Neural cell (in vitro differentiated cells): ENCODE measurements around the gene VAV2. TPM values are rescaled to one million over a fixed set of nuclear protein-coding genes. Genes with fewer than 3 reads are reported as not detected.

Source experiments
- H2AFZ ChIP-seq: fragments of 200-600, 300-800 bp; sonication (generic), shearing (Covaris generic); 2 replicates; pipeline ENCODE4 v1.6.0; 2014; ENCODE audit warnings: low read depth, mild to moderate bottlenecking, antibody characterized with exemption, low read length, moderate library complexity
- H3F3A ChIP-seq: fragments of 200-600 bp; shearing (Covaris generic); 2 replicates; pipeline ENCODE4 v1.6.1; 2016; ENCODE audit warnings: mild to moderate bottlenecking, moderate library complexity, mixed read lengths, antibody characterized with exemption, low read length; ENCODE audit not compliant: insufficient read depth, poor library complexity, severe bottlenecking
- H3K27ac ChIP-seq: fragments of 200-600, 300-800 bp; sonication (generic), shearing (Covaris generic); 2 replicates; pipeline ENCODE4 v1.5.1; 2014; ENCODE audit warnings: mild to moderate bottlenecking, low read length, moderate library complexity
- H3K27me3 ChIP-seq: fragments of 300-800, 200-600 bp; sonication (generic), shearing (Covaris generic); 2 replicates; pipeline ENCODE4 v1.6.0; 2014; ENCODE audit warnings: mild to moderate bottlenecking, low read depth, low read length, moderate library complexity; ENCODE audit not compliant: insufficient read depth
- H3K36me3 ChIP-seq: fragments of 300-800, 200-600 bp; sonication (generic), shearing (Covaris generic); 2 replicates; pipeline ENCODE4 v1.5.1; 2014; ENCODE audit warnings: mild to moderate bottlenecking, antibody characterized with exemption, low read length, moderate library complexity; ENCODE audit not compliant: insufficient read depth
- H3K4me2 ChIP-seq: fragments of 300-800, 200-600 bp; sonication (generic), shearing (Covaris generic); 2 replicates; pipeline ENCODE4 v1.6.0; 2014; ENCODE audit warnings: mild to moderate bottlenecking, low read length
- H3K4me3 ChIP-seq: fragments of 300-800, 200-600 bp; sonication (generic), shearing (Covaris generic); 2 replicates; pipeline ENCODE4 v1.5.1; 2014; ENCODE audit warnings: mild to moderate bottlenecking, low read length, moderate library complexity
- H3K79me2 ChIP-seq: fragments of 200-600 bp; shearing (Covaris generic); replicated peaks from 2 replicates; pipeline ENCODE4 v1.6.0; 2014; ENCODE audit warnings: mild to moderate bottlenecking, low read length, moderate library complexity; ENCODE audit not compliant: insufficient read depth
- H3K9ac ChIP-seq: fragments of 300-800, 200-600 bp; sonication (generic), shearing (Covaris generic); 2 replicates; pipeline ENCODE4 v1.6.1; 2016; ENCODE audit warnings: mild to moderate bottlenecking, low read length, mixed read lengths
- H3K9me2 ChIP-seq: fragments of 200-600 bp; shearing (Covaris generic); 2 replicates; pipeline ENCODE4 v1.6.1; 2016; ENCODE audit warnings: mild to moderate bottlenecking, low read length, mixed read lengths; ENCODE audit not compliant: insufficient read depth
- H3K9me3 ChIP-seq: fragments of 200-600, 300-800 bp; sonication (generic), shearing (Covaris generic); 2 replicates; pipeline ENCODE4 v1.6.1; 2016; ENCODE audit warnings: mild to moderate bottlenecking, mixed run types, low read length, moderate library complexity, mixed read lengths
- H4K20me1 ChIP-seq: fragments of 200-600 bp; shearing (Covaris generic); 2 replicates; pipeline ENCODE4 v1.6.1; 2016; ENCODE audit warnings: mild to moderate bottlenecking, mixed run types; ENCODE audit not compliant: insufficient read depth
- EP300 ChIP-seq: fragments of 450-650 bp; conservative IDR thresholded peaks from 2 replicates; pipeline ENCODE4 v1.6.1; 2014; ENCODE audit warnings: antibody characterized with exemption, mild to moderate bottlenecking, moderate library complexity; ENCODE audit not compliant: poor library complexity, severe bottlenecking
- EZH2 ChIP-seq: fragments of 200-600, 300-800 bp; shearing (Covaris generic), sonication (generic); IDR thresholded peaks from 2 replicates; pipeline ENCODE4 v1.6.1; 2014; ENCODE audit warnings: antibody characterized with exemption, low read length, borderline replicate concordance, mild to moderate bottlenecking; ENCODE audit not compliant: insufficient read depth, poor library complexity, severe bottlenecking
- MXI1 ChIP-seq: fragments of 450-650 bp; conservative IDR thresholded peaks from 2 replicates; pipeline ENCODE4 v1.6.1; 2014; ENCODE audit warnings: antibody characterized with exemption, mild to moderate bottlenecking; ENCODE audit not compliant: poor library complexity, severe bottlenecking
- POLR2AphosphoS5 ChIP-seq: IDR thresholded peaks from 2 replicates; pipeline ENCODE4 v1.6.1; 2012
- RAD21 ChIP-seq: fragments of 450-650 bp; conservative IDR thresholded peaks from 2 replicates; pipeline ENCODE4 v1.6.1; 2014; ENCODE audit warnings: antibody characterized with exemption, mild to moderate bottlenecking, moderate library complexity
- SMC3 ChIP-seq: fragments of 450-650 bp; conservative IDR thresholded peaks from 2 replicates; pipeline ENCODE4 v1.6.1; 2014; ENCODE audit warnings: antibody characterized with exemption, mild to moderate bottlenecking, moderate library complexity; ENCODE audit not compliant: poor library complexity
- TAF1 ChIP-seq: IDR thresholded peaks from 2 replicates; pipeline ENCODE4 v1.6.1; 2012; ENCODE audit warnings: low read depth
- polyA plus RNA-seq: library from polyadenylated mRNA; depleted of rRNA; stranded (reverse); fragments of >200 nt; gene quantifications from 2 replicates; pipeline ENCODE4 v1.2.3, GENCODE V29; 2014
- TF ChIP-seq, protein P1 (sequence below): fragments of 450-650 bp; IDR thresholded peaks from 2 replicates; pipeline ENCODE4 v1.5.1; 2014; ENCODE audit warnings: antibody characterized with exemption, mild to moderate bottlenecking, moderate library complexity; ENCODE audit not compliant: poor library complexity, severe bottlenecking
- TF ChIP-seq, protein P2 (sequence below): IDR thresholded peaks from 2 replicates; pipeline ENCODE4 v1.6.1; 2012; ENCODE audit warnings: borderline replicate concordance

The VAV2 gene
- polyA plus RNA-seq, 1 donor from 2014 or later = 35.2 TPM

DNA sequence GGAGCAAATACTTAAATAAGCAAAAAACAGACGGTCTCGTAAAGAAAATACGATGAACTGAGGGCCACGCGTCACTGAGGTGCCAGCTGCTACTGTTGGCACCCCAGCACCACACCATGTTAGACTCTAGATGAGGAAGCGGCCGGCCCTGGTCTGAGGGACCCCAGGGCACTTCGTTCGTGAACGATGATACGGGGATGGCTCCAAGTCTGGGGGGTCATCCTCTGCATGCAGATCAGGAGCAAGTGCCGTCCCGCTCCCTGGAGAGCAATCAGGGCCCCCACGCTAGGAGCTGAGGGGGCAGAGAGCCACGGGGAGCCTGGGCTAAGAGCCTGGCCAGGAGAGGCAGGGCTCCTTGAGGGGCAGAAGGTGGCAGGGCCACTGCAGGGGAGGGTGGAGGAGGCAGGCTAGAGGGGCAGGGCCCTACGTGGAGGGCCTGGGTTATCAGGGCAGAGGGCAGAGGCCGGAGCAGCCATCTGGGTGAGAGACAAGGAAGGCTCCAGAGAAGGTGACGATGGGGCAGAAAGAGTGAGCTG is 278.1 kb downstream of the VAV2 start:
- no peak overlapping the region for H3K27ac ChIP-seq
- H3K9me3 ChIP-seq = no peaks in the 10 kb centered on the region
- no peaks in the 10 kb centered on the region for H3F3A ChIP-seq
- no peaks in the 10 kb centered on the region for H3K79me2 ChIP-seq
- H3K9ac ChIP-seq = no peak overlapping the region
- no peaks in the 10 kb centered on the region for H4K20me1 ChIP-seq
- H3K4me3 ChIP-seq = no peak overlapping the region
- H2AFZ ChIP-seq = no peak overlapping the region
- no peaks in the 10 kb centered on the region for H3K9me2 ChIP-seq
- no peaks in the 10 kb centered on the region for H3K27me3 ChIP-seq
- TF ChIP-seq SMC3 (no peak), TAF1 (no peak), MXI1 (no peak), EP300 (no peak), RAD21 (no peak), POLR2AphosphoS5 (no peak), EZH2 (no peak)
- TF ChIP-seq, protein P1, sequence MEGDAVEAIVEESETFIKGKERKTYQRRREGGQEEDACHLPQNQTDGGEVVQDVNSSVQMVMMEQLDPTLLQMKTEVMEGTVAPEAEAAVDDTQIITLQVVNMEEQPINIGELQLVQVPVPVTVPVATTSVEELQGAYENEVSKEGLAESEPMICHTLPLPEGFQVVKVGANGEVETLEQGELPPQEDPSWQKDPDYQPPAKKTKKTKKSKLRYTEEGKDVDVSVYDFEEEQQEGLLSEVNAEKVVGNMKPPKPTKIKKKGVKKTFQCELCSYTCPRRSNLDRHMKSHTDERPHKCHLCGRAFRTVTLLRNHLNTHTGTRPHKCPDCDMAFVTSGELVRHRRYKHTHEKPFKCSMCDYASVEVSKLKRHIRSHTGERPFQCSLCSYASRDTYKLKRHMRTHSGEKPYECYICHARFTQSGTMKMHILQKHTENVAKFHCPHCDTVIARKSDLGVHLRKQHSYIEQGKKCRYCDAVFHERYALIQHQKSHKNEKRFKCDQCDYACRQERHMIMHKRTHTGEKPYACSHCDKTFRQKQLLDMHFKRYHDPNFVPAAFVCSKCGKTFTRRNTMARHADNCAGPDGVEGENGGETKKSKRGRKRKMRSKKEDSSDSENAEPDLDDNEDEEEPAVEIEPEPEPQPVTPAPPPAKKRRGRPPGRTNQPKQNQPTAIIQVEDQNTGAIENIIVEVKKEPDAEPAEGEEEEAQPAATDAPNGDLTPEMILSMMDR = no peak
- TF ChIP-seq, protein P2, sequence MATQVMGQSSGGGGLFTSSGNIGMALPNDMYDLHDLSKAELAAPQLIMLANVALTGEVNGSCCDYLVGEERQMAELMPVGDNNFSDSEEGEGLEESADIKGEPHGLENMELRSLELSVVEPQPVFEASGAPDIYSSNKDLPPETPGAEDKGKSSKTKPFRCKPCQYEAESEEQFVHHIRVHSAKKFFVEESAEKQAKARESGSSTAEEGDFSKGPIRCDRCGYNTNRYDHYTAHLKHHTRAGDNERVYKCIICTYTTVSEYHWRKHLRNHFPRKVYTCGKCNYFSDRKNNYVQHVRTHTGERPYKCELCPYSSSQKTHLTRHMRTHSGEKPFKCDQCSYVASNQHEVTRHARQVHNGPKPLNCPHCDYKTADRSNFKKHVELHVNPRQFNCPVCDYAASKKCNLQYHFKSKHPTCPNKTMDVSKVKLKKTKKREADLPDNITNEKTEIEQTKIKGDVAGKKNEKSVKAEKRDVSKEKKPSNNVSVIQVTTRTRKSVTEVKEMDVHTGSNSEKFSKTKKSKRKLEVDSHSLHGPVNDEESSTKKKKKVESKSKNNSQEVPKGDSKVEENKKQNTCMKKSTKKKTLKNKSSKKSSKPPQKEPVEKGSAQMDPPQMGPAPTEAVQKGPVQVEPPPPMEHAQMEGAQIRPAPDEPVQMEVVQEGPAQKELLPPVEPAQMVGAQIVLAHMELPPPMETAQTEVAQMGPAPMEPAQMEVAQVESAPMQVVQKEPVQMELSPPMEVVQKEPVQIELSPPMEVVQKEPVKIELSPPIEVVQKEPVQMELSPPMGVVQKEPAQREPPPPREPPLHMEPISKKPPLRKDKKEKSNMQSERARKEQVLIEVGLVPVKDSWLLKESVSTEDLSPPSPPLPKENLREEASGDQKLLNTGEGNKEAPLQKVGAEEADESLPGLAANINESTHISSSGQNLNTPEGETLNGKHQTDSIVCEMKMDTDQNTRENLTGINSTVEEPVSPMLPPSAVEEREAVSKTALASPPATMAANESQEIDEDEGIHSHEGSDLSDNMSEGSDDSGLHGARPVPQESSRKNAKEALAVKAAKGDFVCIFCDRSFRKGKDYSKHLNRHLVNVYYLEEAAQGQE = no peak
- no peaks in the 10 kb centered on the region for H3K36me3 ChIP-seq
- no peak overlapping the region for H3K4me2 ChIP-seq

DNA sequence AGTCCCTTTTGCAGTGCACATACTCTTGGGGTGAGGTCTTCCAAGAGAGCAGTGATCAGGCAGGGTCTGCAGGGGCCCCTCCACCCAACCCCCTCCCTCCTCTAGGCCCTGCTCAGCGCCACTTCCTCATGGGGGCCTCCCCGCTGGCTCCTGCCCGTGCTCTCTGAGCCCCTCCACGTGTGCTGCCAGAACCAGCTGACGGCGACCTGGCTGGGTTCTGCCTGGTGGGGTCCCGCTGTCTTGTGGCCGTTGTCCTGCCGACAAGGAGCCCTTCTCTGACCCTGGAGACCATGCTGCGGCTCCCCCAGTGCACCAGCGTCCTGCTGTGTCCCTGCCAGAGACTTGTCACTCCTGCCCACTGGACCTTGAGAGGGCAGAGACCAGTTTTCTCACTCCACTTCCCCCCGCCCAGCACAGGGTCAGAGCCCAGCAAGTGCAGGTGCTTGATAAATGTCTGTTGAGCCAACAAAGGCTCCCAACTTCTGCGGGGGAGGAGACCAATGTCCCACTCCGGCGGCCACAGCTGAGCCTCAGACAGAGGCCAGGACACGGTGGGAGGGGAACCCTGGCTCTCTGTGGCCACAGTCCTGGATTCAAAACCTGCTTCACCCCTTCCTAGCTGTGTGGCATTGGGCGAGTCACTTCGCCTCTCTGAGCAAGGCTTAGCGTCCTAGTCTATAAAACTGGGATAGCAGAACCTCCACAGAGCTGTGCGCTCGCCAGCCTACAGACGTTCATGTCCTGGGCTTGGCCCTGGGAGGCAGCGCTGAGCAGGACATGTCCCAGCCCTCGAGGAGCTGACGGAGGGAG is 278.8 kb downstream of the VAV2 start:
- no peak overlapping the region for H3K4me3 ChIP-seq
- TF ChIP-seq EZH2 (no peak), SMC3 (no peak), RAD21 (no peak), MXI1 (no peak), POLR2AphosphoS5 (no peak), EP300 (no peak), TAF1 (no peak)
- TF ChIP-seq, protein P2 = no peak
- TF ChIP-seq, protein P1 = no peak
- H3K9me2 ChIP-seq = no peaks in the 10 kb centered on the region
- no peak overlapping the region for H3K27ac ChIP-seq
- H3K4me2 ChIP-seq = no peak overlapping the region
- H3K9ac ChIP-seq = no peak overlapping the region
- no peaks in the 10 kb centered on the region for H3K36me3 ChIP-seq
- H3K27me3 ChIP-seq = no peaks in the 10 kb centered on the region
- no peaks in the 10 kb centered on the region for H4K20me1 ChIP-seq
- no peaks in the 10 kb centered on the region for H3K79me2 ChIP-seq
- H3F3A ChIP-seq = no peaks in the 10 kb centered on the region
- no peaks in the 10 kb centered on the region for H3K9me3 ChIP-seq
- no peak overlapping the region for H2AFZ ChIP-seq
